HPDE6-E6E7 (cell line): ENCODE results near the gene PRKAG2.

Experiments used
- DNase-seq: peaks from one replicate; pipeline ENCODE4 v3.0.0; 2011; ENCODE audit warnings: missing footprints; ENCODE audit errors: extremely low spot score

The PRKAG2 gene

DNA sequence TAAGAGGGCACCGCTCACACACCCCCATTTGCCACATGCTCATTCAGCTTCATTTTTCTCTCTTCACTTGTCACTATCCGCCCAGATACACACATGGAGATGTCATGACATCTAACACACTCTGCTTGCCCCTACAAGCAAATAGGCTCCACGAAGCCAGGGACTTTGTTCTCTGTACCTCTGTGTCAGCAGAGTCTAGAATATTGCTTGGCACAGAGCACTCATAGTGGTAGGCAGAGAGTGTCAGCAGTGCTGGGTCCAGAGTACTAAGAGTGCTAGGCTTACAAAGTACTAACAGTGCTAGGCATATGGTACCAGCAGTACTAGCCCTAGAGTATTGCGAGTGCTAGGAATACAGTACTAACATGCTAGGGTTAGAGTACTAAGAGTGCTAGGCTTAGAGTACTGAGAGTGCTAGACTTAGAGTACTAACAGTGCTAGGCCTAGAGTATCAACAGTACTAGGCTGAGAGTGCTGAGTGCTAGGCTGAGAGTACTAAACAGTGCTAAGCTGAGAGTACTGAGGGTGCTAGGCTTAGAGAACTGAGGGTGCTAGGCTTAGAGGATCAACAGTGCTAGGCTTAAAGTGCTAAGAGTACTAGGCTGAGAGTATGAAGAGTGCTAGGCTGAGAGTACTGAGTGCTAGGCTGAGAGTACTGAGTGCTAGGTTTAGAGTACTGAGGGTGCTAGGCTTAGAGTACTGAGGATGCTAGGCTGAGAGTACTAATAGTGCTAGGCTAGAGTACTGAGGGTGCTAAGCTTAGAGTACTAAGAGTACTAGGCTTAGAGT, 166.1 kb downstream of the PRKAG2 start:
- no peak for DNase-seq

DNA sequence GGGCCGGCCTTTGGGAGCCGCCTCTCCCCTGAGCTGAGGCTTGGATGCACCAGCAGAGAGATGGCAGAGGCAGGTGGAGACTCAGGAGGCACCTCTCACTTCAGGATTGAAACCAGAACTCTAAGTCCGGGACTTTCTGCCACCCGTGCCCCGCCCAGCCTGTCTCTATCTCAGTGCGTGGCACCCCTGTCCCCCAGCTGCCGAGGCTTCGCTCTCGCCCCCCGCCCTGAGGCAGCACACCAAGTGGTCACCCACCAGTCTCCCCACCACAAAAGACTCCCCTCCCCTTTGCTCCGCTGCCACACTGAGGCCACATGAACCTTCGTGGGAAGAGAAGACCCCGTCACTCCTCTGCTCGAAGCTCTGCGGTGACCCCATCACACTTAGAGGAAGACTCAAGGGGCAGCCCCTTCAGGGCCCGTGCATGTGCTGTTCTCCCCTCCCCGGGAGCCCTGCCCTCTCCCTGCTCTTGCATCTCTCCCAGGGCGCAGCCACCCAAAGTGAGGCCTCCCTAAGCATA, 166.7 kb downstream of the PRKAG2 start:
- no peak for DNase-seq

DNA sequence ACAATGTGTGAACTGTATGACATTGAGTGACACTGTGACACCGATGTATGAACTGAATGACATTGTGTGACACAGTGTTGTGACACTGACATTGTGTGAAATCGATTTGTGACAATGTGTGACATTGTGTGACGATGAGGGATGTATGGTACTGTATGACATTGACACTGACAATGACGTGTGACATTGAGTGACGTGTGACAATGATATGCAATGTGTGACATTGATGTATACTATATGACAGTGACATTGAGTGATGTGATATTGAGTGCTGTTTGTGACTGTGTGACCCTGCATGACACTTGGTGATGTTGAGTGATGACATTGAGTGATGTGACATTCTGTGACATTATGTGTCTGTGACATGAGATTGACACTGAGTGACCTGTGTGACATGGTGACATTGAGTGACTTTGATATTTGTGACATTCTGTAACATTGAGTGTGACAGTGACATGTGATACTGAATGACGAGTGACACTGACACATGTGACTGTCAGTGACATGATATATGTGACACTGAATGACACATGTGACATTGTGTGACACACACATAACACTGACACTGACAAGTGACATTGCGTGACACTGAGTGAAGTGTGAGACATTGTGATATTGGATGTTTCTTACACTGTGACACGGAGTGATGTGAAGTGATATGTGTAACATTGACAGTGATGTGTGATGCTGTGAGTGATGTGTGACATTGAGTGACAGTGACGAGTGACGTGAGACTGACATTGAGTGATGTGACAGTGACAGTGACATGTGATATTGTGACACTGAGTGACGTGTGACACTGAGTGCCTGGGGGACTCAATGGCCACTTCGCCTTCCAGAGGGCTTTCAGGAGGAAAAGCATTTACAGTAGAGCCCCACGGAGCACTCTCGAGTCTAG, 167.5 kb downstream of the PRKAG2 start:
- DNase-seq = no peak

DNA sequence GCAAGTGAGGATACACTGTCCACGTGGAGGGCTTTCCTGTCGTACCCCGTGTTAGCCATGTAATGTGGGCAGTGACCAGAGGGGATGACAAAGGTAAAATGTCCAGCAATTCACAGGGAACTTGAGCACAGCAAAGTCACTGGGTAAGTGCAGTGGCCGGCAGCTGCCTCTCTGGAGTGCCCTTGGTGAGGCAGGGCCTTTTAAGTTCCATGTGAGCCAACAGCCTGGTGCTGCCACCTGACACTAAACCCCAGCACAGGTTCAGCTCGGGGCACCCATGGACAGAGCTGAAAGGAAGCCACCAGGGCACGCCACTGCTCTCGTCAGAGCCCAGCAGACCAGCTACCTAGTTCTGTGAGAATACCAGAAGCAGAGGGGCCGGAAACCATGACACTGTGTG, 168.3 kb downstream of the PRKAG2 start:
- no peak for DNase-seq

DNA sequence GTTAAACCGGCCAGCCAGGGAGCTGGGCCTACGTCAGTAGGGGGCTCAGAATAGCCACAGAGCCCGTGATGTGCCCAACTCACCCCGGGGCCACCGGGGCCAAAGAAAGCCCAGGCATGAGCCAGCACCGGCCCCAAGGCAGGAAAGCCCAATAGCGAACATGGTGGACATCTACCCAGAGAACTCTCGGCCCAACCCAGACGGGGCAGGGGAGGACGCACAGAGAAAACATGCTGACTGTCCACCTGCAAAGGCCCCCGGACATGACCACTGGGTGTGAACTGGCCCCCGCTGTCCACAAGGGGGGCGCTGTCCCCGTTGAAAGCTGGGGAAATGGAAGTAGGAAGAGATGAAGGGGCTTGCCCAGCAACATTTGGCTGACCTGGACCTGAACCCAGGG, 169.2 kb downstream of the PRKAG2 start:
- DNase-seq = no peak

DNA sequence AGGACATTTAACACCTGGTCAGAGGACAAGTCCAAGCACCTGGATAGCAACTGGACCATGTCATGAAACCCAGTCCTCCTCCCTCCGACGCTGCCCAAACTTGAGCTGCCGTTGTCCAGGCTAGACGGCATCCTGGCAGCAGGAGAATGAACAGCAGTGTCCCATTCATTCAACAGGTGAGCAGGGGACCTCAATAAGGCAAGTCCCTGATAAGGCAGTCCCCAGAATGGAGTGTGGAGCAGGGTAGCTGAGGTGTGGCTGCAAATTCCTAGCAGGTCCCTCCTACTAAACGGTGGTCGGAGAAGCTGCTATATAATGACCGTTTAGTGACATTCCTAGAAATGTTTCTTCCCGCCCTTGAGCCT, 169.8 kb downstream of the PRKAG2 start:
- no peak for DNase-seq

DNA sequence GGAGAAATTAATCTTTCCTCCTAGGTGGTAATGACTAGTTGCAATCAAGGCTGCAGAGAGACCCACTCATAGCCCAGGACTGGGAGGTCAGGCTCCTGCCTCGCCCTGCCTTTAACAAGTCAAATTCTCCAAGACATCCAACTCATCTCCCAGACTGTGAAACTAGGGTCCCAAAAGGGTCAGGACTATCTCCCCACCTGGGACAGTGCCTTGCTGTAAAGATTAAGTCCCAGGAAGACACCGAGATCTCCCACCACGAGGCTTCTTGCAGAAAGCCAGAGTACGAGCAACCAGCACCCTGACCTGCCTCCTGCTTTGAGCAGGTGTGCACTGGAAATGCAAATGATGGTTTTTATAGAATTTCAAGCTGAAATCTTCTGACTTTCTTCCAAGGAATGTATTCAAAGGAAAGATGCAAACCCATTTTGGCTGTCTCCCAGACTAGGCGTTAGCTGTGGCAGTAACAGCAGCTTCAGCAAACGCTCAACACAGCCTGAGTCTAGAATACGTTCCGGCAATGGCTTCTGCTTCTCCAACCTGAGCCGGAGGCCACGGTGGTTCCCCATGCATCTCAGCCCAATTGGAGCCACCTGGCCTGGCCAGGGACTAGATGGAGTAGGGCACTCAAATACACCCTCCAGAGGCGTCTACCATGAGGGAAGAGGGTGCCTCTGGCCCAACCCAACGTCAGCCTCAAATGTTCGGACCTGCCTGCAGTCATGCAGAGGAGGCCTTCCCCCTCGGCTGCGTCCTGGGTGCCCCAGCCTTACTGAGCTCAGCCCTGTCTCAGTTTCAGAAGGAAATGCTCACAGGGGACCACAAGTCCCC, 170.4 kb downstream of the PRKAG2 start:
- no peak for DNase-seq

DNA sequence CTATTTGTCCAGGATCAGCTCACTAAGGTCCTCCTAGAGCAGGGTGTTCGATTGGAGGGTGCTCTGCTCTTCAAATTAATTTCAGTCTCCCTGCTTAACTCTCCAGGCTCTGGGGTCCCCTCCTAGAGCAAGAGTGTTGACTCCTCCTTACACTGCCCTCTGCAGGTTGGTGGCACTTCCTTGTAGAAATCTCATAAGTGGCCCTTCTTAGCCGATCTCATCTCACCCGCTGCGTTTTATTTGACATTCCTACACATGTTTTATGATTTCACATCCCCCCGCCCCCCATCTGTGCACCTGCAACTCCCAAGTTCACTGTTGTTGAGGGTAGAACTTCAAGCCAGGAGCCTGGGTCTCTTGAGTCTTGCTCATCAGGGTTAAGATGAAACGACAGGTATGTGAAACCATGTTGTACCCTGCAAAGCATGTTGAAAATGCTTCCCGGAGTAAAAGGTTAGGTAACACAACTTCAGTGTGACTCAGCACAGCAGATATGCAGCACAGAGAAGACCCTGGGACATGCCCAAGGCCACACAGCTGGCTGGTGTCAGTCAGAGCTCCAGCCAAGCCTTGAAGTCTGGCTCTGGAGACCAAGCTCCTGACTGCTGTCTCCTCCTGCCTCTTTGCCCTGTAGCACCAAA, 171.2 kb downstream of the PRKAG2 start:
- DNase-seq = no peak

DNA sequence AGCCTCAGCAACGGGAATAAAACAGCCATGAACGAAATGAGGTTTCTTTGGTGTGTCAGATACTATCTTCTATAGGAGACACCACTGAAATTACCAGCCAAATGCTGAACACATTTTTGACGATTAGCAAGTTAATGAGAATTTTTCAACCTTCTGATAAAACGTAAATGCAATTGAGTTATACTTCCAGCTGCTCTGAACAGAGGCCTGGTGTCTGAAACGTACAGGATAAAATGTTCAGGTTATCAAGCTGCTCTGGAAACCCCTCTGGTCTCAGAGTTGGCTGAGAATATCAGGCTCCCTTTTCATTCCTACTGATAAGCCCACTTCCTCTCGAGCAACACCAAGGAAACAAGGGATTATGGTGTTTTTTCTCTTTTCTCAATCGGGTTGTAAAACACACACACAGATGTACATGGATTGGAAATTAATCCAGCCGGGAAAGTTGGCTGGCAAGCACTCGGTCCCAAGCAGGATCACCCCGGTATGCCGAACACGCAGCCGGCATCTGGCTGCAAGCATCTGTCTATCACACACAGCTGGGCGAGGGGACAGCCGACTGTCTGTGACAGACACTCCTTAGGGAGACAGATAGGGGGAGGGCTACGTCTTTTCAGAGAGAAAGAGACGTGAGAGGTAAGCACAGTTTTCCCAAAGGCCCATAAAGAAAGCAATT, 171.8 kb downstream of the PRKAG2 start:
- DNase-seq = no peak

DNA sequence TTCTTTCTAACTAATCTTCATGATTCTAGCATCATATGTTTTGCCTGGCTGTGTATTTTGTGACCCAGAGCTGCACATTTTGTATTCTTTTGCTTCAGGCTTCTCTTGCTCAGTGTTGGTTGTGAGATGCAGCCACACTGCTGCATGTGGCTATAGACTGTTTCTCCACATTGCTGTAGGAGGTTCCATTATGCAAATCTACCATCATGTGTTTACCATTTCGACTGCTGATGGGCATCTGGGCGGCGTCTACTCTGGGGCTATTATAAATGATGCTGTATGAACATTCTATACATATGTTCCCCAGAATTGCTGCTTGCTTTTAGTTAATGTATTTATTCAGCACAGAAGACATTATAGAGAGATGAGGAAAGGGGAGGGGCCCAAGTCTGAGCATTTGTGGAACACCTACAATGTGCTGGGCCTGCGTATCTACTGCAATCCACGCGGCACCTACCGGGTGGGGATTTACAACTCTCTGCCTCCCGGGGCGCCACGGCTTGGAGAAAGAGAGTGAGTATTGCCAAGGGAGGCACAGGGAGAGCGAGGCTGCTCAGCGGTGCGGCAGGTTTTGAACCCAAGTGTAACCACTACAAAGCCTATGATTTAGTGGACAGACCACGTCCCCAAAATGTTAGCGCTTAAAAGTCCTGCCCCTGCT, 172.5 kb downstream of the PRKAG2 start:
- DNase-seq = no peak

DNA sequence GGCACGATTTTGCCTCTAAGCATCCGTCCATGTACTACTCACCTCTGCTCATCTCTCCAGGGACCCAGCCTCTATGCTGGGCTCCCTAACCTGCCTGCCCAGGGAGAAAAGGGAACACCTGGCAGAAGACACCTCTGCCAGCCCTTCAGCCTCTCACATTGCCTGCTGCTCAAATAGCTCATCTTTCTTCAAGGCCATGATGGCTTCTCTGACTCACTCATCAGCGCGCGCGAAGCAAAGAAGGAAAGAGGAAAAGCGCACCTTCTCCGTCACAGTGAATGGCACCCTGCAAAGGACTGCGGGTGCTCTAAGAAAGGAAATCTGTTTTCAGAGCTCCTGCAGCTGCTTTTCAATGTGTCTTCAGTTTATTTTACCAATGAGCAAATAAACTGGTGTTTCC, 174.0 kb downstream of the PRKAG2 start:
- DNase-seq = no peak

DNA sequence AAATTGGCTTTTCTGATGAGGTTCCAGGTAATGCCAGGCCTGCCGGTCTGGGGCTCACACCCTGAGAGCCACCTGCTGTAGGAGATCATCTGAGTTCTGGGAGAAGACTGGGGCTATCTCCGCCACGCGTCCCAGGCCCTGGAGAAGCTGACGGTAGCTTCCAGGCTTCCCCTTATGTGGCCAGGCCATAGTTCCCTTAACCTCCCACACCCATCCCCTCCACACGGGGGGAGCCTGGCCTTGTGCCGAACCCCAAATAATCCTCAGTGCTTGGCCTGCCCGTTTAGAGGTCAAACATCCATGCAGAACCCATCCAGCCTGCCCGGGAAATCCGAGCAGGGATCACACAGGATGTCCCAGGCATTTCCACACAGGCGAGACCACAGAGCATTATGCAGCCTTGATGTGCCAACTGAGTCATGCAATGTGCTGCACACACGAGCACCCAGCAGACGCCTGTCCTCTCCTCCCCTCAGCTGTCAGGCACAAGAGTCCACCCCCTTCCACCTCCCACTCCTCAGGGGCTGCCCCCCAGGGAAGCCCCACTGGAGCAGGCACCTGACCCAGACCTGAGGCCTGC, 176.2 kb downstream of the PRKAG2 start:
- no peak for DNase-seq

DNA sequence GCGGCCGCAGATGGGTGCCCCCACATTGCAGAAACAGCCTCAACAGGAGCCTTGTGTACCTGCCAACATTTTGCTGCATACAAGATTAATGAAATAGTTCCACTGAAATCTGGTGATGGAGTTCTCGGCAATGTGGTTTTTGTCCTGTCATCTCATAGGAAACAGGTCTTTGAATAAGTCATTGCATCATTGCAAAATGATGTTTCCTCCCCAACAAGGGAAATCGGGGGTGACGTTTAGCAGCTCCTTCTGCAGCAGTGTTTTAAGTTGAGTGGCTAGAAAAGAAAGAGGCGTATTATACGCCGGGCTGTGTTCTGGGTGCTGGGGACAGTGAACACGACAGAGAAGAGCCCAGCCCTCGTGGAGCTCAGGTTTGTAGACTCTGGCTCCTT, 177.0 kb downstream of the PRKAG2 start:
- no peak for DNase-seq

DNA sequence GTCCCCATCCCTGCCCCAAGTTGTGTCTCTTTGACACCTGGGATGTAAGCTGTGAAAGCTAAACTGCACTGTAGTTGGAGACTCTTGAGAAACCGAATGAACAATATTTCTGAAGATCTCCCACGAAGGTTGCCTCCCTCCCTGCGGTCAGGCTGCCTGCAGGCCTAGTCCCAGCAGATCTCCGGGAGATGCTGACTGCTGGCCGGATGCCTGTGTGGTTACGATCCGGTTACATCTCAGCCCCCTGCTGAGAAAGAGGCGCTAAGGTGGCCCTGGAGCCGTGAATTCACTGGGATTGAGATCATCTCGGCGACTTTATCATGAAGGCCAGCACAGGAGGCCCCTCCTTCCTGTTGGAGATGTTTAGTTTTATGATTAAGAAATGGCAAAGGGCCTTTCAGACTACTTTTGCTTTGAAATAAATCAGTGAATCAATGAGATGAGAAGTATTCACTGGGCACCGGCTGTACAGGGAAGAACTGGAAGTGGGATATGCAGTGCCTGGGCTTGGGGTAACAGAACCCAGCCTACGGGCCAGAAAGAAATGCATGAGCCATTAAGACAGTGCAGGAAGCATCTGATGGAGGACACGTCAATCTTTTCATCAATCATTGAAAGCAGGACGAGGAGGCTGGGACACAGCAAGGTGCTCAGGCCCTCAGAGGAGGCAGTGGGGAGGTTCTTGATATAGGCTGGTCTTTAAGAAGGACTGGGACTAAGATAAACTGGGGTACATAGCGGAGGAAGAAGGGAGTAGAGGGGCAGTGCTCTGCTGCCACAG, 177.6 kb downstream of the PRKAG2 start:
- no peak for DNase-seq

DNA sequence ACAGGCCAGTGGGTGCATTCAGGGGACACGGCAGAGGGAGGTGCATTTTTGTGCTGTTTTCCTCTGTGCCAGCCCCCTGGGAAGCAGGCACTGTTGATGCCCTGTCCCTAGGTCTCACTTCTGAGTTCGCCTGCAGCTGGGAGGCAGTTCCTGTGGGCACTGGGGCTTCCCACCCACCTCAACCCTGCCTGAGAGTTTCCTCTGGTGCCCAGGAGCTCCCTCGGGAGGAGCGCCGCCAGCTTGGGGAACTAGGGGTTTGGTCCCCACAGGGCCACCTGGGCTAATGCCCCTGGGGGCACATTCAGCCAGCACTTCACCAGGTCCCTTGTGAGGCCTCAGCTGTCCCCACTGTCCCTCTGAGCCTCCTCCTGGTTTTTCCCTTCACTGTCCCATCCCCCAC, 179.0 kb downstream of the PRKAG2 start:
- no peak for DNase-seq

DNA sequence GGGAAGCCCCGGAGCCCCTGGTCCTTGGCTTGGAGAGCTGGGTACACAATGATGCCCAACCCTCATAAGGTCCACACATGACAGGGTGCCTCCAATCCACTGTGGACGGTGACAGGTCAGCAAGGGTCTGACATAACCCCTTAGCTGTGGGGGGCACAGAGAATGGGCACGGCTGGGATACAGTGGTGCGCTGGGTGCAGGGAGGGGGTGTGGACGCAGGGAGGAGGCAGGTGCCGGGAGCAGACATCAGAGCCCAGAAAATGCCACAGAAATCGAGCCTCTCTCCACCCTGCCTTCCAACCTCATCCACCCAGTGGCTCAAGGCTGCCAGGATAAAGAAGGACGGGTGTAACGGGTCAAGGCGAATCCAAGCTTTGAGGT, 179.4 kb downstream of the PRKAG2 start:
- DNase-seq = no peak

DNA sequence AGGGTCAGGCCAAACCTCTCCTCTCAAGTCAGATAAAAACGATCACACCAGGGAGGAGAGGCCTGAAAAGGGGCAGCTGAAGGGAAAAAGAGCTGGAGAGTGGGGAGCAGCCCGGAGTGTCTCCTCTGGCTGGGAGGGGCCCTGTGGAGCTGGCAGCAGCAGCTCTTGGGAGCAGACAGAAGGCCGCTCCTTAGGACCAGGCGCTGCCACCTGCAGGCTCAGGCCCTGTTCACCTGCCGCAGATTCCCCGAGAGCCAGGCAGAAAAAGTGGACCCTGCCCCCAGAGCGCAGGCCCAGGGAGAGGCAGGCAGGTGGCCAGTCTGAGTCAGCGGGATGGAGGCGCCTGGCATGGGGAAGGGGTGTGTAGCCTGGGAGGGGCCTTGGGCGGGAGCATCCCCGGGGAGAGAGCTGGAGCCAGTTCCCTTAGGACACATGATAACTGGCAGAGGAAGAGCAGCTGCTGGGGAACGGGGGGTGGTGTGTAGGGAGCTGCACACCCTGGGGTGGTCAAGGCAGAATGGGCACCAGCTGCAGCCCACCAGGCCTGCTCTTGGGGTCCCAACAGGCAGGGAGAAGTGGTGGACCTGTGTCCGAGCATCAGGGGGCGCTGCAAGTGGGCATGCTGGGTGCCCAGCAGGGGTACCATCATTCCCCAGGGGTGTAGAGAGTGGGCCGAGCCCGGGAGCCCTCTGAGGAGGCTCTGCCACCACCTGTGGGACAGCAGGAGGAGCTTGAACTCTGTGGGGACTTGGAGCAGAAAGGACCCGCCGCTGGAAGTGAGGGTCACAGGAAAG, 180.0 kb downstream of the PRKAG2 start:
- DNase-seq = peak; percentile 76

DNA sequence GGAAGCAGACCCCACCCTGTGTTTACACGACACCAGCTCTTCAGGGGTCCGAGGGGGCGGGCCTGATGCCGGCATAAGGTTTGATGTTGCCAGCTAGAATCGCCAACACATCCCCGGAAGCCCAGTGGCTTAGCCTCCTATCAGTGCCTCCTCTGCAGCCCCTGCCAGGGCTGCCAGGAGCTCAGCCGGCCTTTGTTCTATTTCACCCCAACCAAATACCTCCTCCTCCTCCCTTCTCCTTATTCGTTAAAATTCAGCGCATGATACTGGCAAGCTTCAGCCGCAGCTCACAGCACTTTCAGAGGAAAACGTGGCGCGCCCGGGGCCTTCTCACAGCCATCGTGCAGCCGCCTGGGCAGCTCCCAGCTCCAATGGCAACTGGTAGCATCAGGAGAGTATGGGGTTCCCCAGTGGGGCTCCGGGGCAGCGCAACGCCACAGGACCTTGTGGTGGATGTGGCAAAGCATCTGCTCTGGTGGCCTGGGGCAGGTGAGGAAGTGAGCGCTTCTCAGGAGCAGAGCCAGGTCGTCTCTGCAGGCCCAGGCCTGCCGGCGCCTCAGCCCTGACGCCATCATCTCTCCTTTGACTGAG, 180.9 kb downstream of the PRKAG2 start:
- peak; percentile 88 for DNase-seq
